Mesothelial cell of epicardium (in vitro differentiated cells): ENCODE results near the gene PNLIP. TPM values are rescaled to one million over a fixed set of nuclear protein-coding genes. Genes with fewer than 3 reads are reported as not detected.

Source experiments
- DNase-seq, 2 experiments: peaks; one replicate each; pipeline ENCODE4 v3.0.0; 2021; ENCODE audit warnings: low spot score in 2 of 2; ENCODE audit not compliant: unreplicated experiment in 2 of 2
- H3K27ac Mint-ChIP-seq: 2 replicates; pipeline ENCODE4 v1.8.0; 2021; ENCODE audit warnings: mixed read lengths
- H3K27me3 Mint-ChIP-seq: 2 replicates; pipeline ENCODE4 v1.8.0; 2021; ENCODE audit warnings: low read depth, mixed read lengths
- H3K36me3 Mint-ChIP-seq: 2 replicates; pipeline ENCODE4 v1.8.0; 2021; ENCODE audit warnings: mixed read lengths
- H3K4me1 Mint-ChIP-seq: 2 replicates; pipeline ENCODE4 v1.8.0; 2021; ENCODE audit warnings: mixed read lengths
- H3K4me3 Mint-ChIP-seq: 2 replicates; pipeline ENCODE4 v1.8.0; 2021; ENCODE audit warnings: mild to moderate bottlenecking, moderate library complexity, mixed read lengths
- H3K9me3 Mint-ChIP-seq: 2 replicates; pipeline ENCODE4 v1.8.0; 2021; ENCODE audit warnings: mixed read lengths
- CTCF ChIP-seq: fragments of 200-600 bp; sonication (generic); IDR thresholded peaks from one replicate; pipeline ENCODE4 v1.5.0; 2021; ENCODE audit warnings: antibody characterized with exemption; ENCODE audit not compliant: unreplicated experiment
- total RNA-seq: library from RNA; stranded (reverse); gene quantifications from 3 replicates; pipeline ENCODE4 v1.2.1, GENCODE V29; 2021

The PNLIP gene
- not detected in 3 replicates for total RNA-seq

- H3K27me3 Mint-ChIP-seq, result peaks cover 10% of the 10 kb centered on the region
- H3K9me3 Mint-ChIP-seq, result peaks cover under 1% of the 10 kb centered on the region
- no peak for DNase-seq
- H3K36me3 Mint-ChIP-seq, result no peaks in the 10 kb centered on the region
- no peaks in the 10 kb centered on the region for H3K4me1 Mint-ChIP-seq
- no peak for TF ChIP-seq CTCF
- H3K27ac Mint-ChIP-seq, result no peak within 1 kb of the TSS
- H3K4me3 Mint-ChIP-seq, result no peak within 1 kb of the TSS
Observed at GRCh38 chr10:116545756-116546155, at the start of gene PNLIP. Gene PNLIP (plus strand): TSS chr10:116545931. CDS start chr10:116546093, 162 bp downstream.

- H3K36me3 Mint-ChIP-seq, result no peaks in the 10 kb centered on the region
- no peak for DNase-seq
- H3K4me1 Mint-ChIP-seq, result no peaks in the 10 kb centered on the region
- H3K4me3 Mint-ChIP-seq, result no peak overlapping the region
- no peak for TF ChIP-seq CTCF
- peaks cover 17% of the 10 kb centered on the region for H3K27me3 Mint-ChIP-seq
- peaks cover 5% of the 10 kb centered on the region for H3K9me3 Mint-ChIP-seq
- no peak overlapping the region for H3K27ac Mint-ChIP-seq
Observed at GRCh38 chr10:116504786-116505185, 40.9 kb upstream of the PNLIP start.

- no peak for DNase-seq
- no peaks in the 10 kb centered on the region for H3K36me3 Mint-ChIP-seq
- H3K9me3 Mint-ChIP-seq, result peaks cover 5% of the 10 kb centered on the region
- peak; percentile 22 for TF ChIP-seq CTCF
- H3K27ac Mint-ChIP-seq, result no peak overlapping the region
- no peaks in the 10 kb centered on the region for H3K4me1 Mint-ChIP-seq
- H3K27me3 Mint-ChIP-seq, result peaks cover 28% of the 10 kb centered on the region
- no peak overlapping the region for H3K4me3 Mint-ChIP-seq
Observed at GRCh38 chr10:116510565-116510964, 35.2 kb upstream of the PNLIP start.

- H3K4me3 Mint-ChIP-seq, result no peak overlapping the region
- peaks cover 28% of the 10 kb centered on the region for H3K27me3 Mint-ChIP-seq
- TF ChIP-seq CTCF, result no peak
- DNase-seq, result no peak
- H3K27ac Mint-ChIP-seq, result no peak overlapping the region
- no peaks in the 10 kb centered on the region for H3K4me1 Mint-ChIP-seq
- peaks cover 5% of the 10 kb centered on the region for H3K9me3 Mint-ChIP-seq
- H3K36me3 Mint-ChIP-seq, result no peaks in the 10 kb centered on the region
Observed at GRCh38 chr10:116511365-116511764, 34.4 kb upstream of the PNLIP start.

- Mint-ChIP-seq H3K4me1 (no peaks in the 10 kb centered on the region), H3K36me3 (no peaks in the 10 kb centered on the region), H3K9me3 (no peaks in the 10 kb centered on the region), H3K27ac (no peak overlapping the region), H3K27me3 (peaks cover 30% of the 10 kb centered on the region), H3K4me3 (no peak overlapping the region)
- TF ChIP-seq CTCF, result peak; percentile 93
- DNase-seq, result peak in 1 of 2 experiments; percentile 41
Observed at GRCh38 chr10:116521424-116522290, 24.1 kb upstream of the PNLIP start.
